HG03159 (cell line): ENCODE measurements around the gene PON2.
"Not testable (repeated sequence)": the region's sequence is repeated elsewhere in the genome, so short reads cannot be mapped to it uniquely, and the experiment has no call there.

Experiments
- ATAC-seq: cut with Tn5 transposase; IDR thresholded peaks from one replicate; pipeline ENCODE4 v1.9.1; 2021; ENCODE audit warnings: mild to moderate bottlenecking, moderate library complexity; ENCODE audit not compliant: unreplicated experiment

PON2 gene

GRCh38 chr7:95407751-95408150, 27.1 kb downstream of the PON2 start:
- ATAC-seq, result no peak

GRCh38 chr7:95405800-95406199, 29.0 kb downstream of the PON2 start:
- no peak for ATAC-seq

GRCh38 chr7:95405208-95405607, 29.6 kb downstream of the PON2 start:
- no peak for ATAC-seq

GRCh38 chr7:95404316-95404865, 30.4 kb downstream of the PON2 start:
- no peak for ATAC-seq

GRCh38 chr7:95398155-95398940, 36.5 kb downstream of the PON2 start:
- no peak for ATAC-seq

GRCh38 chr7:95397381-95397780, 37.4 kb downstream of the PON2 start:
- ATAC-seq, result no peak

GRCh38 chr7:95396136-95397032, 38.4 kb downstream of the PON2 start, which contains the start of gene PON3:
TSS of gene PON3 (minus strand) at chr7:95396375. CDS start at chr7:95396350, 25 bp downstream.
- ATAC-seq, result no peak

GRCh38 chr7:95395755-95396135, 39.1 kb downstream of the PON2 start:
- ATAC-seq, result no peak

- no peak for ATAC-seq
These were observed 40.5 kb downstream of the PON2 start for GRCh38 chr7:95394370-95394769.

- ATAC-seq, result no peak
These were observed 43.1 kb downstream of the PON2 start for GRCh38 chr7:95391761-95392160.

GRCh38 chr7:95389516-95389915, 45.3 kb downstream of the PON2 start:
- no peak for ATAC-seq

- not testable (repeated sequence) for ATAC-seq
These were observed 55.4 kb downstream of the PON2 start for GRCh38 chr7:95379457-95379856.

GRCh38 chr7:95376632-95377400, 58.0 kb downstream of the PON2 start:
- no peak for ATAC-seq

GRCh38 chr7:95375591-95376257, 59.1 kb downstream of the PON2 start:
- no peak for ATAC-seq

GRCh38 chr7:95373323-95373722, 61.5 kb downstream of the PON2 start:
- no peak for ATAC-seq

- ATAC-seq, result no peak
These were observed 66.6 kb downstream of the PON2 start for GRCh38 chr7:95368235-95368634.

- ATAC-seq, result no peak
These were observed 67.2 kb downstream of the PON2 start for GRCh38 chr7:95367606-95368005.

- ATAC-seq, result no peak
These were observed 69.7 kb downstream of the PON2 start for GRCh38 chr7:95365151-95365550.

- no peak for ATAC-seq
These were observed 77.2 kb downstream of the PON2 start for GRCh38 chr7:95357623-95358022.
